ENCODE results near the gene TPTE. TPM values are rescaled to one million over a fixed set of nuclear protein-coding genes. Genes with fewer than 3 reads are reported as not detected.
"Not testable (repeated sequence)": the region's sequence is repeated elsewhere in the genome, so short reads cannot be mapped to it uniquely, and the experiment has no call there.

Gene TPTE
- total RNA-seq, 4 donors from 2014 or later, result not detected

GRCh38 chr21:10639123-10639522 is 117.7 kb downstream of the TPTE start:
- no peaks in the 10 kb centered on the region for H3K27me3 ChIP-seq
- H3K9me3 ChIP-seq, result peaks cover 0 to 59% (median 3%) of the 10 kb centered on the region in 3 donors
- no peak overlapping the region for H3K4me3 ChIP-seq
- 54 to 60% methylated on average over 4 of the region's 4 CpGs for WGBS, 2 donors (ENCODE audit: low coverage in 1 of 2)
- H3K36me3 ChIP-seq, result no peaks in the 10 kb centered on the region
- TF ChIP-seq POLR2A (IDR thresholded peaks at IDR 0.05) (no peak), CTCF (IDR thresholded peaks at IDR 0.05) (no peak), EP300 (IDR thresholded peaks at IDR 0.05) (no peak), POLR2AphosphoS5 (IDR thresholded peaks at IDR 0.05) (no peak)
- H3K27ac ChIP-seq, result no peak overlapping the region
- peak; percentile 8 for ATAC-seq
- H3K4me1 ChIP-seq, result no peaks in the 10 kb centered on the region

- H3K27me3 ChIP-seq, ATAC-seq, H3K4me3 ChIP-seq, H3K4me1 ChIP-seq, H3K27ac ChIP-seq, H3K36me3 ChIP-seq: not testable (repeated sequence)
- peaks cover 0 to 59% (median 3%) of the 10 kb centered on the region in 3 donors for H3K9me3 ChIP-seq
These were observed 118.4 kb downstream of the TPTE start for GRCh38 chr21:10639746-10640145.

- TF ChIP-seq POLR2AphosphoS5 (IDR thresholded peaks at IDR 0.05) (no peak), CTCF (IDR thresholded peaks at IDR 0.05) (no peak), POLR2A (IDR thresholded peaks at IDR 0.05) (no peak), EP300 (IDR thresholded peaks at IDR 0.05) (no peak)
- no peaks in the 10 kb centered on the region for H3K27me3 ChIP-seq
- 35 to 39% methylated on average over 3 to 4 of the region's 4 CpGs for WGBS, 2 donors (ENCODE audit: low coverage in 1 of 2)
- H3K9me3 ChIP-seq, result peaks cover 0 to 58% (median 3%) of the 10 kb centered on the region in 3 donors
- no peak overlapping the region for H3K4me3 ChIP-seq
- H3K27ac ChIP-seq, result no peak overlapping the region
- ATAC-seq, result no peak
- H3K36me3 ChIP-seq, result no peaks in the 10 kb centered on the region
- no peaks in the 10 kb centered on the region for H3K4me1 ChIP-seq
These were observed 119.1 kb downstream of the TPTE start for GRCh38 chr21:10640446-10640845.

GRCh38 chr21:10641107-10641506 is 119.7 kb downstream of the TPTE start:
- Histone ChIP-seq H3K27me3 (no peaks in the 10 kb centered on the region), H3K4me1 (no peaks in the 10 kb centered on the region), H3K4me3 (no peak overlapping the region), H3K36me3 (no peaks in the 10 kb centered on the region), H3K9me3 (peaks cover 0 to 51% (median 0%) of the 10 kb centered on the region in 3 donors), H3K27ac (no peak overlapping the region)
- TF ChIP-seq CTCF (IDR thresholded peaks at IDR 0.05) (no peak), POLR2A (IDR thresholded peaks at IDR 0.05) (no peak), EP300 (IDR thresholded peaks at IDR 0.05) (no peak), POLR2AphosphoS5 (IDR thresholded peaks at IDR 0.05) (no peak)
- 38 to 40% methylated on average over 1 of the region's 1 CpG for WGBS, 2 donors (ENCODE audit: low coverage in 1 of 2)
- no peak for ATAC-seq

GRCh38 chr21:10645667-10646066 is 124.3 kb downstream of the TPTE start:
- H3K36me3 ChIP-seq, H3K27ac ChIP-seq, H3K27me3 ChIP-seq, H3K4me3 ChIP-seq, H3K4me1 ChIP-seq, ATAC-seq: not testable (repeated sequence)
- WGBS, 2 donors (ENCODE audit: low coverage in 1 of 2), result 14 to 45% methylated on average over 2 to 5 of the region's 5 CpGs
- H3K9me3 ChIP-seq, result peaks cover 0 to 18% (median 0%) of the 10 kb centered on the region in 3 donors

GRCh38 chr21:10649350-10650149 is 128.2 kb downstream of the TPTE start:
- not testable (repeated sequence) for H3K36me3 ChIP-seq, H3K9me3 ChIP-seq, H3K27me3 ChIP-seq, ATAC-seq, H3K4me1 ChIP-seq, H3K27ac ChIP-seq, H3K4me3 ChIP-seq
- 39 to 58% methylated on average over 3 to 4 of the region's 4 CpGs for WGBS, 2 donors (ENCODE audit: low coverage in 1 of 2)

GRCh38 chr21:10650297-10650696 is 128.9 kb downstream of the TPTE start:
- not testable (repeated sequence) for ATAC-seq, H3K4me1 ChIP-seq, H3K27me3 ChIP-seq, H3K36me3 ChIP-seq, H3K27ac ChIP-seq, H3K9me3 ChIP-seq, H3K4me3 ChIP-seq
- WGBS, 2 donors (ENCODE audit: low coverage in 1 of 2), result 19 to 27% methylated on average over 2 of the region's 2 CpGs
